KBM-7 (cell line): ENCODE data around the gene PRKAG2.
"Not testable (repeated sequence)": the region's sequence is repeated elsewhere in the genome, so short reads cannot be mapped to it uniquely, and the experiment has no call there.

Experiments
- DNase-seq: peaks from one replicate; pipeline ENCODE4 v3.0.0-alpha.2; 2015
- in situ Hi-C: fragments of 300-500 bp; cut with MboI; formaldehyde crosslinking; loops from 2 replicates; pipeline ENCODE4 v1.14.3; 2020; ENCODE audit warnings: low sequenced_read_pairs, low pct_unique_long_range_greater_than_20kb, mixed read lengths

PRKAG2 gene

DNA sequence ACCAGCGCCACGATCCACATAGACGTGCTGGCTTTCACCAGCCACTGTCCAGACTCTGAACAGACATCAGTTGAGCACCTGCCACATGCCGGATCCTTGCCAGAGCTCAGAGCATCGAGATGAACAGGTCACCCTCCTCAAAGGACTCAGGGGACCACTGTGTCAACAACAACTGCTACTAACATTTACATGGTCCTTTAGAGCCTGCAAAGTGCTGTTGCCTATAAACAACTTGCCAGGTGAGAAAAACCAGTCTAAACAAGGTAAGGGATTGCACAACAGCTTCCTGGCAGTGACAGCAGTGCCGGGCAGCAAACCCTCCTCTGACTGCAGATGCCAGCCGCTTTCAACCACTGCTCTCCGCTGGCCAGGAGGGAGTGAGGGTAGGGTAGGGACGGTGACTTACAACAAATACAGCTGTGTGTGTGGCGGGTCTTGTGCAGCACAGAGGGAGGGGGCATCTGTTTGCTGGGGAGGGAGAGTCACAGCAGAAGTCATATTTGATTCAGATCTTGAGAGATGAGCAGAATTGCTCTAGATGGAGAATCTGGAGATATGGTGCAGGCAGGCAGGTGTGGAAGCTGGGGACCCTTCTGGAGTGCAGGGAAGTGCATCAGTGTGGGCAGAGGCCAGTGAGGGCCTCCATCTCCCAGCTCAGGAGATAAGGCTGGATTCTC lies 324.4 kb downstream of the PRKAG2 start:
- in situ Hi-C loops, result no loop called here
- DNase-seq, result no peak

DNA sequence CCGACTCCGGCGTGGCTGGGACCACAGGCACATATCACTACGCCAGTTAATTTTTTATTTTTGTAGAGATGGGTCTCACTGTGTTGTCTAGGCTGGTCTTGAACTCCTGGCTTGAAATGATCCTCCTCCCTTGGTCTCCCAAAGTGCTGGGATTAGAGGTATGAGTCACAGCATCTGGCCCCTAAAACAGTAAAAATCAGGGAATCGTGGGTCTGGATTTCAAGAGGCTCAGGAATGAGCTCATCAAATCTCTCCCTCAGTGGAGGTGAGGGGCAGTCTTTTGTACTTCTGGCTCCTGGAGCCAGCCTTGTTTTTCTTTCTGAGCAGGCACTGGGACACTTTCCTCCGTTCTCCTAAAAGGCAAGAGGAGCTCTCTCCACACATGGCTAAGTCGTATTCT lies 325.1 kb downstream of the PRKAG2 start:
- DNase-seq, result no peak
- in situ Hi-C loops, result no loop called here

DNA sequence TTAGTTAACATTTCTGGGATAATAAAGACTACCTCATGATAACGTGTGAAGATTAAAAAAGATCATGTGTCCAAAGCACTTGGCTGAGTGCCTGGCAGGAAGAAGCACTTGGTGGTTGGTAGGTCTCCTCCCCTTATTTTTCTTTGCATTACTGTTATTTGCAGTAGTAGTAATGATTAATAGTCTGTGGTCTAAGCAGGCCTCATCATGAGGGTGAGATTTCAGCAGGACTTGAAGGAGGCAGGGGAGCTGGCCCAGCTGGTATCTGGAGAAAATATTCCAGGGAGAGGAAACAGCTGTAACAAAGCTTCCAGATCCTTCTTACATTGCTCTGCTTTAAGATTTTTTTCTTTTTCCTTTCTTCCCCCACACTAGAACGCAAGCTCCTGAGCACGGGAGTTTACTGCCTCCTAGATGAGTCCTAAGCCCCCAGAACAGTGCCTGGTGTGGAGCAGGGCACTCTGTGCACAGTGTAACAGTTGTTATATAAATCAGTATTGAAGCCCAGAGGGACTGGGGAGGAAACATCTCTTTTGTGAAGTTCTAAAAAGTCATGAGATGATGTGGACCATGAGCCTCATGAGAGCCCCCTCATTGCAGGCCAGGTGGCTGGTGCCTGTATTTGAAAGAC lies 326.1 kb downstream of the PRKAG2 start:
- DNase-seq, result no peak
- in situ Hi-C loops, result no loop called here

DNA sequence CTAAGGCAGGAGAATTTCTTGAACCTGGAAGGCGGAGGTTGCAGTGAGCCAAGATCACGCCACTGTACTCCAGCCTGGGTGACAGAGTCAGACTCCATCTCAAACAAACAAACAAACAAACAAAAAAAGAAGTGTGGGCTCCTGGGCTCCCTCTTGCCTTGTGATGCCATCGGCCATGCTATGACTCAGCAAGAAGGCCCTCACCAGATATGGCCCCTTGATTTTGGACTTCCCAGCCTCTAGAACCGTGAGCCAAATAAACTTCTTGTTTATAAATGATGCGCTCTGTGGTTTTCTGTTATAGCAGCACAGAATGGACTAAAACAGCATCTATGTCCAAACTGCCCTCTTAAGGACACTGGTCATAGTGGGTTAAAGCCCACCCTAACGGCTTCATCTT lies 327.3 kb downstream of the PRKAG2 start:
- no peak for DNase-seq
- in situ Hi-C loops, result no loop called here

DNA sequence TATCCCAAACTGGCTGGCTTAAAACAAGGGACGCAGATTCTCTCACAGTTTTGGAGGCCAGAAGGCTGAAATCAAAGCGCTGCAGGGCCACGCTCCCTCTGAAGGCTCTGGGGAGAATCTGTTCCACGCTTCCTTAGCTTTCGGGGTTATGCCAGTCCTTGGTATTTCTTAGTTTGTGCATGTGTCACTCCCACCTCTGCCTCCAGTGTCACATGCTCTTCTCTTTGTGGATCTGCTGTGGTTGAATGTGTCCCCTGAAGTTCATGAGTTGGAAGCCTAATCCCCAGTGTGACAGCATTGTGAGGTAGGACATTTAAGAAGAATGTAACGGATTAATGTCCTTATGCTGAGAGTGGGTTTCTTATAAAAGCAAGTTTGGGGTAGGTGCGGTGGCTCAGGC lies 327.8 kb downstream of the PRKAG2 start:
- in situ Hi-C loops, result no loop called here
- no peak for DNase-seq

DNA sequence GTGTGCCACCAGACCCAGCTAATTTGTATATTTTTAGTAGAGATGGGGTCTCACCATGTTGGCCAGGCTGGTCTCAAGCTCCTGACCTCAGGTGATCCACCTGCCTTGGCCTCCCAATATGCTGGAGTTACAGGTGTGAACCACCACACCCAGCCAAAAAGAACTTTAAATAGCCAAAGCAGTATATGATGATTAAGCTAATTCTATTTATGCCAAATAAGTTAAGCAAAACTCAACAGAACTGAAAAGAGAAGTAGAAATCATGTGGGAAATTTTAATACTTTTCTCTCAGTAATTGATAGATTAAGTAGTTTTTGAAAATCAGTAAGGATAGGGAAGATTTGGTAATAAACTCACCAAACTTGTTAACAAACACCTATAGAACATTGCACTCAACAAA lies 332.7 kb downstream of the PRKAG2 start:
- DNase-seq, result no peak
- in situ Hi-C loops, result no loop called here

DNA sequence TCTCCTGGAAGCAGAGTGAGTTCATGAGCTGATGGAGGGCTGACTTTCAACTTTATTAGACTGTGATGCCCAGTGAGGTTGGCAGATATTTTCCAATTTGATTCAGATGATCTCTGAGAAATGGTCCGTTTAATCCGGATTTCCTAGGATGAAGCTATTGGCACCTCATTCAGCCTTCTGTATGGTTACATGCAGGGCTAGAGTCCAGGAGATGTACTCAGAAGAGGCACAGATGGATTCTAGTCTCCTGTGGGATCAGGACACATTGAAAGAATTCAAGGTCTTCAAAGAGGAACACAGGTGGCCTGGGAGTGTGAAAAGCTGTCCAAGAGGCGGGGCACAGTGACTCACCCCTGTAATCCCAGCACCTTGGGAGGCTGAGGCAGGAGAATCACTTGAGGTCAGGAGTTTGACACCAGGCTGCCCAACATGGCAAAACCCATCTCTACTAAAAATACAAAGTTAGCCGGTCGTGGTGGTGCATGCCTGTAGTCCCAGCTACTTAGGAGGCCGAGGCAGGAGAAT lies 334.2 kb downstream of the PRKAG2 start:
- DNase-seq, result no peak
- in situ Hi-C loops, result no loop called here

DNA sequence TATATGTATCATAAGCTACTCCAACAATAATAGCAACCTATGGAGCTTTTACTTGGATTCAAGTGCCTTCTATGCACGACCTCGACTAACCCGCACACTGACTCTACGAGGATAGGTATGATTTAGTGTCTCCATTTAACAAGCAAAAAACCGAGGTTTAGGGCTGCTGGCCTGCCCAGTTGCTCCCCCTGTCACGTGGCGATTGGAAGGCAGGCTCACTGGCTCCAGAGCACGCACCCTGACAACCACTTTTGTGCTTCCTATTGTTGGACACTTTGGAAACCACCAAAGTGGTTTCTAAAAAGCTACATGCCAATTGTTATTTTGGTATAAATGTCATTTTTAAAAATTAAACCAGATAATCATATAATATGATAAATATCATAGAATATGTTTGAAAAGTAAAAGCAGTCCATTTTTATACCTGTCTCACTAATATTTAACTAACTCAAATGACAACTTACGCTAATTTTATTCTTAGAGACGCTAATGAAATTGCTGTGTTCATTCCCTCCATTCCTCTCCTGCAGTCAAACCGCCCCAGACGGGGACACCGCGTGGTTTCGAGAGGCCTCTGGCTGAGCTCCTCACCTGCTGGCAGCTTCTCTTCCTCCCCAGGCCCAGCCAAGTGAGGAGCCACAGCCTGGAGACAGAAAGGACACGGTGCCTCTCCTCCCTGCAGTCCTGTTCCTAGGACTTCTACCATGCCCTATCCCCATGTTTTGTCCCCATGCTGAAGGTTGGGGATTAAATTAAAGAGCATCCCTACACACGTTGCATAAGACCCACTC lies 335.0 kb downstream of the PRKAG2 start:
- in situ Hi-C loops, result no loop called here
- DNase-seq, result no peak

DNA sequence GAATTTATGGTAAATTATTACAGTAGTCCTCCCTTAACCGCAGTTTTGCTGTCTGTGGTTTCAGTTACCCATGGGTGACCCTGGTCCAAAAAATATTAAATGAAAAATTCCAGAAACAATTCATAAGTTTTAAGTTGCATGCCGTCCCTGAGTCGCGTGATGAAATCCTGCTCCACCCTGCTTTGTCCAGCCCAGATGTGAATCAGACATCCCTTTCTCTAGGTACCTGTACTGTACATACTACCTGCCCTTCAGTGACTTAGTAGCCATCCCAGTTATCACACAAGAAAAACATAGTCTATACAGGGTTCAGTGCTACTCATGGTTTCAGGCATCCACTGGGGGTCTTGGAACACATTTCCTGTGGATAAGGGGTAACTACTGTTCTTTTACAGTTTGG lies 336.8 kb downstream of the PRKAG2 start:
- no peak for DNase-seq
- in situ Hi-C loops, result no loop called here

DNA sequence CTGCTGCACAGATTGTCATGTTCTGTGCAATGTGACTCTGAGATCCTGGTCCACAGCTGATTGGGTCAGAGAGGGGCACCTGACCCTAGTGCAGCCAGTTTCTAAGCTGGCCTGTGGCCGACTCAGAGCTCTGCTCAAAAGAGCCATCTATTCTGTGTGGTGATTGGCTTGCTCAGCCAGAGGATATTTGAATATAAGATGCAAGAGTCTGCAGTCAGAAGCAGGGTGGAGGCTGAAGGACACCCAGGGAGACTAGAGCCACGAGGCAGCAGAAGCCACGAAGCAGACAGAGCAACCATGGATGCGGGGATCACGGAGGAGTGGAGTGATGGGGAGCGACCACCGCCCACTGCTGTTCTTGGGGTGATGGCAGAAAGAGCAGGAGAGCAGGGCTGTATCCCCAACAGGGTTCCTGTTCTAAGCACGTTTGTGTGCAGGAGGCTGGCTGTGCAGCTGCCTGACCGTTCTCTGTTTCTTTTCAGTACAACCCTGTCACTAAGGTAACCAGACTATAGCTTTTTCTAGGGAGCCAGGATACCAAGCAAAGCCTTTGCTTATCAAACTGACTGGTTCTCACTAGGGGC lies 337.7 kb downstream of the PRKAG2 start:
- in situ Hi-C loops, result no loop called here
- DNase-seq, result no peak

DNA sequence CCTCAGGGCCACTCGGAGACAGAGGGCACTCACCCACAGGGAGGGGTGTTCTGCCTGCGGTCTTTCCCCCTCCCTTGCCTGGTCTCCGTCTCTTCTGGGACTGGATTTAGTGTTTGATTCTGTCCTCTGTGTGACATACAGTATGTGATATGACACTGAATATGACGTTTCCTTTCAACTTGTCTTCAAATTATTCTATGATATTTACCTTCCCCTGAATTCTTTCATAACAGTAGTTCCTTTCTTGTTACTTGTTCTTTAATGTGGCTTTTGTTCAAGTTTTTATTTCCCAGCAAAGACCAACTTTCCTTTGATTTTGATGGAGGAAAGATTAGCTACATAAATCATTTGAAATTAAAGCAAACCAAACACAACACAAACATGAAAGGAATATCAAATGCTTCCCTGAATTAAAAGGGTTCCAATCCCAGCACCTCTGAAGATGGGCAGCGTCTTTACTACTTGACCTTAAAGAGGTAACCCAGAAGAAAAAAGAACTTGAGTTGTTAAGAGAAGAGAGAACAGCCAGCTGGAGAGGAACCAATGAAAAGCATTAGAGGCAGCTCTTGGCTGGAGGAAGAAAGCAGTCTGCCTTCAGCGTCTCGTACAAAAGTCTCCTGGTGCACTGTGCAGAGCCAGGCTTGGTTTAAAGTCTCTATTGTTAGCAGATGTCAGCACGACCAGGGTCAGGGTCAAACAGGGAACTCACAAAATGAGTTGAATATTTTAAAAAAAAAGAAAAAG lies 338.9 kb downstream of the PRKAG2 start:
- in situ Hi-C loops, result no loop called here
- no peak for DNase-seq

DNA sequence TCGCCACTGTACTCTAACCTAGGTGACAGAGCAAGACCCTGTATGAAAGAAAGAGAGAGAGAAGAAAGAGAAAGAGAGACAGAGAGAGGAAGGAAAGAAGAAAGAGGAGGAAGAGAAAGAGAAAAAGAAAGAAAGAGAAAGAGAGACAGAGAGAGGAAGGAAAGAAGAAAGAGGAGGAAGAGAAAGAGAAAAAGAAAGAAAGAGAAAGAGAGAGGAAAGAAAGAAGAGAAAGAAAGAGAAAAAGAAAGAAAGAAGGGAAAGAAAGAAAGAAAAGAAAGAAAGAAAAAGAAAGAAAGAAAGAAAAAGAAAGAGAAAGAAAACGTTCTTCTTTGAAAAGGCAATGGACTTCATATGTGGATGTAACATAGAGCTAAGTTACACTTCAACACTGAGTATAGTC lies 340.7 kb downstream of the PRKAG2 start:
- DNase-seq, in situ Hi-C loops: not testable (repeated sequence)

DNA sequence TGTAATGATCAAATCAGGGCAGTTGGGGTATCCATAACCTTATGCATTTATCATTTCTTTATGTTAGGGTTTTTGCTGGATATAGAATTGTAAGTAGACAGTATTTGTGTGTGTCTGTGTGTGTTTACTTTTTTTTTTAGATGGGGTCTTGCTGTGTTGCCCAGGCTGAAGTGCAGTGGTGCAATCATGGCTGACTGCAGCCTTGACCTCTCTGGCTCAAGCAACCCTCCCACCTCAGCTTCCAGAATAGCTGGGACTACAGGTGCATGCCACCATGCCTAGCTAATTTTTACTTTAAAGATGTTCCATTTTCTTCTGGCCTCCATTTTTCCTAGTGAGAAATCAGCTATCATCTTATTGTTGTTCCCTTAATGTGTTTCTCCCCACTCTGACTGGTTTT lies 347.1 kb downstream of the PRKAG2 start:
- no peak for DNase-seq
- in situ Hi-C loops, result no loop called here

DNA sequence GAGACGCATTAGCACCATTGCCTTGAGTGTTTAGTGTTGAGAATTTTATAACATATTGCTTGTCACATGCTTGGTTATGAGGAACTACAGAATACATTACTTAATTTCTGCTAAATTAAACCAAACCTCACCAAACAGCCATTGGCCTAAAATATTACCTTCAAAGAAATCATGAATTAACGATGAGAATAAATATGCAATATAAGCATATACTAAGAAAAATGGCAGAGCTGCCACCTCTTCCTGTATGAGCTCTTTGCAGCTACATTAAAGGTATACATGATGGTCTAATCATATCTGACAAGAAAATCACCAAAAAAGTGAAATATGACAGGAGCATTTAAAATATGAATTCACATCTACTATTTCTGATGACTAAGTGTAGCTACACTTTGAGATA lies 352.1 kb downstream of the PRKAG2 start:
- in situ Hi-C loops, result no loop called here
- DNase-seq, result no peak

DNA sequence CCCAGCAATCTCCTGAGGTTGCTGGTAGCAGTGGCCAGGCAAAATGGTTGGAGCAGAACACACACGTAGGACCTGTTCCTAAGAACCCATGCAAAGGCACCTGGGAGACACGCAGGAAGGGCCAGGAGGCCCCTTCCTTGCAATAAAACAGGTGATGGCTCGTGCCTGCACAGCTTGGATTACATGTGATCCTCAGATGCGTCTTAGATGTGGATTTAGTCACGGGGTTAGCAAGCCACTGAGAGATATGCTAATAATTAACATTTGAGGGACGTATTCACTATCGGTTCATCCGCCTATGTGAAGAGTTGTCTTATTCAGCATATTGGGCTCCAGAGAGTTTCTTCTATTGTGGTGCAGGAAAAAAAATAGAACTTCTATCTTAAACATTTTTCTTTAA lies 352.6 kb downstream of the PRKAG2 start:
- DNase-seq, result no peak
- in situ Hi-C loops, result no loop called here

DNA sequence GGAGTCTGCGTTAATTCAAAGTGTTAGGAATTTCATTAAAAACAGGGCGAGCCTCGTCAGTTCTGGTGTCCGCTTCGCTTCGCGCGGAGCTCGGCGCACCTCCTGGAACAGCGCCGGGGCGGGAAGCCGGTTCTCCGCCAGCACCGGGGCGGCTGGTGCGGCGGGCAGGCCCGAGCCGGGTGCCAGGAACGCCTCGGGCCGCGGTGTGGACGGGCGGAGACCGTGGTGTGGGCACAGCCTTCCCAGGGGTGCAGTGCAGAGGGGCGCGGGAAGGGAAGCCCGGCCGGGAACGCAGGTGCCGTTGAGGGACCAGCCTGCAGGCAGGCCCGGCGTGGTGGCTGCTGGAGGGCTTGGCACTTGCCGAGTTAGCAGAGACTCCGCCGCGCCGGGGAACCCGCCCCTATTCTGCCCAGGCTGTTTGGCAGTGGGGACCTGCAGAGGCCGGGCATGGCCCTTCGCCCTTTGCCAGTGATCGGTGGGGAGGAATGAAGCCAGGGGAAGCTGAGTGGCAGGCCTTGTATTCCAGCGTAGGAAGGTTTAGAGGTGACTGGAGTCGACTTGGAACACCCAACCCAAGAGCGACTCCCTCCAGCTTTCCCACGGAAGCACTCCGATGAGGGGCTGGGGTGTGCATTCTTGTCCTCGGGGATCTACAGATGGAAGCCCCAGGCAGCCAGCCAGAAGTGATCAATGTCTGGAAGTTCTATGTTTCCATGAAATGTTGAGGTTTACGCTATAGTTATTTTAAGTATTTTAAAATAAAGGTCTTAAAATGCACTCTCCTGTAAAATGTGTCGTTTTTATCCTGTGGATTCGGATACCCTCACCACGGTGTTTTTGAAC lies 356.3 kb downstream of the PRKAG2 start:
- in situ Hi-C loops, result no loop called here
- DNase-seq, result no peak

DNA sequence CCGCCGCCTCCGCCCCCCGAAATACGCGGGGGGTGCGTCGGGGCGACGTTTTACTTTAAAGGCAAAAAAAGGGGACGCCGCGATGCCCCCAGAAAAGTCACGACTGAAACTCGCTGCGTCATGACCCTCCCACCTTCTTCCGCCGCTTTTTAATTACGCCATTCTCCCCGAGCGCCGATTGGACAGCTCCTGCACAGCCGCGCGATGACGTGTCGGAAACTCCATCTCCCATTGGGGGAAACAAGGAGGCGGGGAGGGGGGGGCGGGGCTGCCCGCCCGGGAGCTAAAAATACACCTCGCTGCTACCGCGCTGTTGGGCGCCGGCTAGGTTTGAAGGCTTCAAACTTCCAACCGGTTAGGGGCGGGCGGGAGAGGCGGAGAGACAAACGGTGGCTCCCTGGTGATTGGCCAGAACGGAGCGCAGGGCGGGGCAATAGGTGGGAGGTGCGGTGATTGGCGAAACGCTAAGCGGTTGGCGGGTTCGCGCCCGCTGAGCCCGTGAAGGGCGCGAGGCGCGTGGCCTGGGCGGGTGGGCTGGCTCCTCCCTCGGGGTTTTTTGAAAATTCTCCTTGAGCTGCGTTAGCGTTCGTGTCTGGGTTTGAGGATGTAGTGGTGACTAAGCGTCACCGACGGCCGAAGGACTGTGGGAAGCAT lies 357.0 kb downstream of the PRKAG2 start, which contains the start of gene RHEB:
Gene RHEB, minus strand, starts transcription at position 131 of the 654 bp plus-strand sequence. CDS start 384 bp downstream, outside the sequence.
- in situ Hi-C loops, result no loop called here

More for the DNA sequence above, 357.0 kb downstream of the PRKAG2 start, which contains the start of gene RHEB:
- peak; percentile 98 for DNase-seq
